Endothelial cell (in vitro differentiated cells): ENCODE measurements around the gene ZNF835. TPM values are rescaled to one million over a fixed set of nuclear protein-coding genes. Genes with fewer than 3 reads are reported as not detected.

Experiments used
- DNase-seq: peaks from one replicate; pipeline ENCODE4 v3.0.0; 2021; ENCODE audit warnings: low spot score
- H3K27ac Mint-ChIP-seq: one replicate; pipeline ENCODE4 v1.8.0; 2021; ENCODE audit warnings: mixed read lengths, inconsistent platforms; ENCODE audit not compliant: unreplicated experiment
- H3K27me3 Mint-ChIP-seq: one replicate; pipeline ENCODE4 v1.8.0; 2021; ENCODE audit warnings: mild to moderate bottlenecking, moderate library complexity, mixed read lengths, inconsistent platforms; ENCODE audit not compliant: unreplicated experiment
- H3K36me3 Mint-ChIP-seq: one replicate; pipeline ENCODE4 v1.8.0; 2021; ENCODE audit warnings: mild to moderate bottlenecking, low read depth, mixed read lengths, inconsistent platforms; ENCODE audit not compliant: unreplicated experiment
- H3K4me1 Mint-ChIP-seq: one replicate; pipeline ENCODE4 v1.8.0; 2021; ENCODE audit warnings: mild to moderate bottlenecking, mixed read lengths, inconsistent platforms; ENCODE audit not compliant: unreplicated experiment
- H3K4me3 Mint-ChIP-seq: one replicate; pipeline ENCODE4 v1.8.0; 2021; ENCODE audit warnings: mild to moderate bottlenecking, mixed read lengths, inconsistent platforms; ENCODE audit not compliant: unreplicated experiment
- H3K9me3 Mint-ChIP-seq: one replicate; pipeline ENCODE4 v1.8.0; 2021; ENCODE audit warnings: mixed read lengths, inconsistent platforms; ENCODE audit not compliant: unreplicated experiment
- CTCF ChIP-seq: fragments of 200-600 bp; sonication (generic); IDR thresholded peaks from one replicate; pipeline ENCODE4 v1.5.0; 2021; ENCODE audit warnings: antibody characterized with exemption; ENCODE audit not compliant: unreplicated experiment
- long read RNA-seq: library from polyadenylated mRNA; unstranded; transcript quantifications from one replicate; pipeline ENCODE4 v2.0.0, GENCODE V29; 2020; ENCODE audit not compliant: unreplicated experiment
- total RNA-seq: library from RNA; stranded (reverse); fragmentation: NEBNext Ultra II Directional; extraction: Animal tissue kit (Norgen Biotek cat#: 25700); gene quantifications from one replicate; pipeline ENCODE4 v1.2.1, GENCODE V29; 2021; ENCODE audit not compliant: unreplicated experiment

The ZNF835 gene
- total RNA-seq, result not detected
- long read RNA-seq, result 0 reads

- Mint-ChIP-seq H3K4me3 (no peak within 1 kb of the TSS), H3K27ac (no peak within 1 kb of the TSS), H3K9me3 (peaks cover 33% of the 10 kb centered on the region), H3K4me1 (no peaks in the 10 kb centered on the region), H3K27me3 (peaks cover 16% of the 10 kb centered on the region), H3K36me3 (peaks cover 22% of the 10 kb centered on the region)
- DNase-seq, result no peak
- no peak for TF ChIP-seq CTCF
Measured at GRCh38 chr19:56671613-56671994, at the start of gene ZNF835. TSS of gene ZNF835 (minus strand) at chr19:56671757. CDS start at chr19:56665198, 6,559 bp downstream.

- H3K4me3 Mint-ChIP-seq, result no peak overlapping the region
- TF ChIP-seq CTCF, result no peak
- H3K27ac Mint-ChIP-seq, result no peak overlapping the region
- H3K9me3 Mint-ChIP-seq, result peaks cover 35% of the 10 kb centered on the region
- H3K27me3 Mint-ChIP-seq, result peaks cover 4% of the 10 kb centered on the region
- no peaks in the 10 kb centered on the region for H3K4me1 Mint-ChIP-seq
- no peak for DNase-seq
- H3K36me3 Mint-ChIP-seq, result peaks cover 15% of the 10 kb centered on the region
Measured at GRCh38 chr19:56720281-56720680, 48.7 kb upstream of the ZNF835 start.

- H3K36me3 Mint-ChIP-seq, result peaks cover 9% of the 10 kb centered on the region
- no peak overlapping the region for H3K27ac Mint-ChIP-seq
- peaks cover 26% of the 10 kb centered on the region for H3K9me3 Mint-ChIP-seq
- H3K27me3 Mint-ChIP-seq, result peaks cover 4% of the 10 kb centered on the region
- DNase-seq, result no peak
- TF ChIP-seq CTCF, result no peak
- H3K4me1 Mint-ChIP-seq, result no peaks in the 10 kb centered on the region
- no peak overlapping the region for H3K4me3 Mint-ChIP-seq
Measured at GRCh38 chr19:56718231-56718630, 46.7 kb upstream of the ZNF835 start.

GRCh38 chr19:56712611-56713276 is 41.2 kb upstream of the ZNF835 start:
- peaks cover 17% of the 10 kb centered on the region for H3K9me3 Mint-ChIP-seq
- H3K36me3 Mint-ChIP-seq, result peaks cover 1% of the 10 kb centered on the region
- H3K4me1 Mint-ChIP-seq, result no peaks in the 10 kb centered on the region
- peaks cover 6% of the 10 kb centered on the region for H3K27me3 Mint-ChIP-seq
- no peak overlapping the region for H3K27ac Mint-ChIP-seq
- no peak for DNase-seq
- H3K4me3 Mint-ChIP-seq, result no peak overlapping the region
- no peak for TF ChIP-seq CTCF

GRCh38 chr19:56710437-56710836 is 38.9 kb upstream of the ZNF835 start:
- H3K27ac Mint-ChIP-seq, result no peak overlapping the region
- DNase-seq, result no peak
- peaks cover 19% of the 10 kb centered on the region for H3K9me3 Mint-ChIP-seq
- H3K4me1 Mint-ChIP-seq, result no peaks in the 10 kb centered on the region
- H3K4me3 Mint-ChIP-seq, result no peak overlapping the region
- TF ChIP-seq CTCF, result no peak
- peaks cover 6% of the 10 kb centered on the region for H3K27me3 Mint-ChIP-seq
- peaks cover 3% of the 10 kb centered on the region for H3K36me3 Mint-ChIP-seq
